C4-2B (cell line): ENCODE results near the gene SLC1A2.

Experiments
- CTCF ChIP-seq: fragments of 450-650 bp; conservative IDR thresholded peaks from 2 replicates; pipeline ENCODE4 v1.5.1; 2017; ENCODE audit warnings: mild to moderate bottlenecking
- ZFX ChIP-seq: fragments of 450-650 bp; IDR thresholded peaks from 2 replicates; pipeline ENCODE4 v1.6.1; 2017

- TF ChIP-seq CTCF (no peak), ZFX (no peak)
Measured at GRCh38 chr11:35288309-35288708, 131.0 kb downstream of the SLC1A2 start.
